ENCODE data around the gene PNPLA3.

DNA sequence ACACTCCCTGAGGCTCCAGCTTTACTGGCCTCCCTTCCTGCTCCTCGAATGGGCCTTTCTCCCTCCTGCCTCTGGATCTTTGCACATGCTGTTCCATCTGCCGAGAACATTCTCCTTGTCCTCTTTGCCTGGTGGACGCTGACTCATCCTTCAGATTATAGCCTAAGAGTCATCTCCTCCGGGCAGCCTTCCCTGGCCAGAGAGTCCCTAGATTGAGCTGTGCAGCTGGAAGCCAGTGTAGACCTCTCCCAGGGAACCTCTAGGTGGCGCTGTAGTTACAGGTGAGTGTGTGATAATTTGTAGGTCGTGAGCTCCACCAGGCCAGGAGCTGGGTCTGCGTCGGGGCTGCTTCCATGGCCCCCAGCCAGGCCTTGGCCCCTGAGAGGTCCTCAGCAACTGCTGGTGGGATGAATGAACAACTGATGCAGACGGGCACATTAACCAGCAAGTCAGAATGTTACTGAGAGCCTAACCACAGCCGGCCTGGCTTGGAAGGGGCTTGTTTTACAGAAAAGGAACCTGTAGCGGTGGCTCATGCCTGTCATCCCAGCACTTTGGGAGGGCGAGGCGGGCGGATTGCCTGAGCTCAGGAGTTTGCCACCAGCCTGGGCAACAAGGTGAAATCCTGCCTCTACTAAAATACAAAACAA, 40.5 kb upstream of the PNPLA3 start:
- TF ChIP-seq POLR2A (IDR thresholded peaks at IDR 0.05; ENCODE audit: low read depth, low read length) (no peak), MXI1 (IDR thresholded peaks at IDR 0.05; ENCODE audit: borderline replicate concordance, low read depth, low read length) (no peak), CEBPB (IDR thresholded peaks at IDR 0.05; ENCODE audit: low read depth, low read length) (no peak), RFX5 (IDR thresholded peaks at IDR 0.05; ENCODE audit: low read depth, low read length) (no peak), RAD21 (IDR thresholded peaks at IDR 0.05; ENCODE audit: low read length) (peak; percentile 64), MAFK (IDR thresholded peaks at IDR 0.05; ENCODE audit: low read depth, low read length) (no peak), SMC3 (IDR thresholded peaks at IDR 0.05; ENCODE audit: low read depth, low read length) (peak; percentile 37; the same call in 1 of the 2 replicates), BHLHE40 (IDR thresholded peaks at IDR 0.05; ENCODE audit: low read depth, low read length) (no peak), RCOR1 (IDR thresholded peaks at IDR 0.05; ENCODE audit: insufficient replicate concordance, low read length) (peak; percentile 63)
- TF ChIP-seq, protein P1, sequence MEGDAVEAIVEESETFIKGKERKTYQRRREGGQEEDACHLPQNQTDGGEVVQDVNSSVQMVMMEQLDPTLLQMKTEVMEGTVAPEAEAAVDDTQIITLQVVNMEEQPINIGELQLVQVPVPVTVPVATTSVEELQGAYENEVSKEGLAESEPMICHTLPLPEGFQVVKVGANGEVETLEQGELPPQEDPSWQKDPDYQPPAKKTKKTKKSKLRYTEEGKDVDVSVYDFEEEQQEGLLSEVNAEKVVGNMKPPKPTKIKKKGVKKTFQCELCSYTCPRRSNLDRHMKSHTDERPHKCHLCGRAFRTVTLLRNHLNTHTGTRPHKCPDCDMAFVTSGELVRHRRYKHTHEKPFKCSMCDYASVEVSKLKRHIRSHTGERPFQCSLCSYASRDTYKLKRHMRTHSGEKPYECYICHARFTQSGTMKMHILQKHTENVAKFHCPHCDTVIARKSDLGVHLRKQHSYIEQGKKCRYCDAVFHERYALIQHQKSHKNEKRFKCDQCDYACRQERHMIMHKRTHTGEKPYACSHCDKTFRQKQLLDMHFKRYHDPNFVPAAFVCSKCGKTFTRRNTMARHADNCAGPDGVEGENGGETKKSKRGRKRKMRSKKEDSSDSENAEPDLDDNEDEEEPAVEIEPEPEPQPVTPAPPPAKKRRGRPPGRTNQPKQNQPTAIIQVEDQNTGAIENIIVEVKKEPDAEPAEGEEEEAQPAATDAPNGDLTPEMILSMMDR (conservative IDR thresholded peaks at IDR 0.05; ENCODE audit: low read depth, low read length): peak; percentile 62
- TF ChIP-seq, protein P2, sequence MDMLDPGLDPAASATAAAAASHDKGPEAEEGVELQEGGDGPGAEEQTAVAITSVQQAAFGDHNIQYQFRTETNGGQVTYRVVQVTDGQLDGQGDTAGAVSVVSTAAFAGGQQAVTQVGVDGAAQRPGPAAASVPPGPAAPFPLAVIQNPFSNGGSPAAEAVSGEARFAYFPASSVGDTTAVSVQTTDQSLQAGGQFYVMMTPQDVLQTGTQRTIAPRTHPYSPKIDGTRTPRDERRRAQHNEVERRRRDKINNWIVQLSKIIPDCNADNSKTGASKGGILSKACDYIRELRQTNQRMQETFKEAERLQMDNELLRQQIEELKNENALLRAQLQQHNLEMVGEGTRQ (IDR thresholded peaks at IDR 0.05; ENCODE audit: low read depth, low read length): no peak
- TF ChIP-seq, protein P3, sequence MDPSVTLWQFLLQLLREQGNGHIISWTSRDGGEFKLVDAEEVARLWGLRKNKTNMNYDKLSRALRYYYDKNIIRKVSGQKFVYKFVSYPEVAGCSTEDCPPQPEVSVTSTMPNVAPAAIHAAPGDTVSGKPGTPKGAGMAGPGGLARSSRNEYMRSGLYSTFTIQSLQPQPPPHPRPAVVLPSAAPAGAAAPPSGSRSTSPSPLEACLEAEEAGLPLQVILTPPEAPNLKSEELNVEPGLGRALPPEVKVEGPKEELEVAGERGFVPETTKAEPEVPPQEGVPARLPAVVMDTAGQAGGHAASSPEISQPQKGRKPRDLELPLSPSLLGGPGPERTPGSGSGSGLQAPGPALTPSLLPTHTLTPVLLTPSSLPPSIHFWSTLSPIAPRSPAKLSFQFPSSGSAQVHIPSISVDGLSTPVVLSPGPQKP (IDR thresholded peaks at IDR 0.05; ENCODE audit: borderline replicate concordance, low read depth, low read length): no peak
